GM21423 (cell line): ENCODE measurements around the gene ATXN7L2.
A peak's percentile ranks its signal among the peaks of the same experiment; 100 is the strongest.

Experiments used
- ATAC-seq: cut with Tn5 transposase; IDR thresholded peaks from one replicate; pipeline ENCODE4 v1.9.1; 2021; ENCODE audit warnings: mild to moderate bottlenecking, moderate library complexity; ENCODE audit not compliant: unreplicated experiment

ATXN7L2 gene

DNA sequence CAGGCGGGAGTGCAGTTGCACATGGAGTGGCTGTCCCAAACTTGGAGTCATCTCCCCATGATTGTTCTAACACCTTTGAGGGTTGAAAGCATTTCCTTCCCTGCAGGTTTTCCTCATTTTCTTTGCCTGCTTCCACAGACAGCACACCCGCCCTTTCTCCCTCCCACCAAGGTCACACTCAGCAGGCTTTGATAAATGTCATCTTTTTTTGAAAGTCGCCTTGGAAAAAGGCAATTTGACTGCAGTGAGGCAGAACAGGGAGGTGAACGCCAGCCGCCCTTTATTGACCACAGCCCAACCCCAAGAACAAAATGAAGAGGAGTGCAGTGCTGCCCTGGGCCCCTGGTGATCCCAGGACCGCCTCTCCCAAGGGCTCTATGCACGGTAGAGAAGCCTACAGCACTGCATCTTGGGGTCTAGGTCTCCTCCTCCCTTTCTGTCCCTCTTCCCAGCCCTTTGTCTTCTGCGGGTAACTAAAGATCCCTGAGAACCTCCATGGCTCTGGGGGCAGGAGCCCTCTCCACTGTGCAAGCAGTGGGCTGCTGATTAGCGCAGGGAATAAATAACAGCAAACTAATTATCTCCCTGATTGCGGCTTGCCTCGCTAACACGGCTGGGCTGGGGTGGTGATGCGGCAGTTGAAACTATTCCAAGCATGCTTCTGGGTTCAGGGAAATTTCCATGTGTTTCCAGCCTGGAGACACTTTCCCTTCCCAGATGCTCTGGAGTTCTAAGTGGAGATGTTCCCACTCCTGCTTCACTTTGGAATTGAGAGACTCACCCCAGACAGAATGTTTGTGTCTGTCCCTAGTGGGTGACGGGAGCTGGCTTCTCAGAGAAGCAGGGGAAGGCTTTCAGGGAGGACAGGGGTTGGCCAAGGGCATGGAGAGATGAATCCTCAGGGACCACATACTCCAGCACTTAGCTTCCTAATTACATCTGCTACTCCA is 37.6 kb downstream of the ATXN7L2 start:
- no peak for ATAC-seq

DNA sequence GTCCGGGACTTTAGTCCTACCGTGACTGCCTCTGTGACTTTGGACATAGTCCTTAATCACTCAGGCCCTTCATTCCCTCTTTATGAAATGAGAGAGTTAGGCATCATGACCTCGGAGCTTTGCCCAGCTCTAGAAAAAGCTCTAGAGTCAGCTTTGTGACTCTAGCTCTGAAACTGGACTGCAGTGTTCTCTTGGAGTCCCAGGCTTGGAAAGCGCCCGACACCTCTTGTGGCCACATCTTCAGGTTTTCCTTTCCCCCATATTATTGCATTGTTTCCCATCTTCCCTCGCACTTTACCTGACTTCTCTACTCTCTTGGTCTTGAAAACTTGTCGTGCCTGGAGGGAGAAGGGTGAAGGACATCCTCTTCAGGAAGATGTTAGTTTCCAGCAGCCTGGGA is 38.3 kb downstream of the ATXN7L2 start:
- ATAC-seq, result no peak

DNA sequence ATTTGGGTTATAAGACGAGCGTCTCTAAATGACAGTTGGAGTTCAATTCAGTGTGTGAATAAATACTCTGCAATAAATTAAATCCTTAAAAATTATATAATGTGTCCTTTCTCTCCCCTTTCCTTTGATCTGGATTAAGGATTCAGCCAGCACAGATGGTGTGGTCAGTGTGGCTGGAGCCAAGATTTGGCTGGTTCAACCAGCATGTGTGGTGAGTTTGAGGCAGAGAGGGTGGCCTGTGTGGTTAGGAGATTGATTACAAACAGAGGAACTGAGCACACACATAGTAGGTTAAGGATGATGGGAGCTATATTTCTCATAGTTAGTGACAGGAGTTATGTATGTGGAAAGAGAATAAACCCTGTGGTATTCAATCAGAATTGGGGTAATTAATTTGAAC is 40.0 kb downstream of the ATXN7L2 start:
- ATAC-seq, result no peak

- no peak for ATAC-seq
These were observed 43.5 kb downstream of the ATXN7L2 start for GRCh38 chr1:109527098-109527811.

- ATAC-seq, result no peak
These were observed 44.4 kb downstream of the ATXN7L2 start for GRCh38 chr1:109527846-109528695.

- ATAC-seq, result no peak
These were observed 45.0 kb downstream of the ATXN7L2 start for GRCh38 chr1:109528712-109529111.

- ATAC-seq, result no peak
These were observed 46.3 kb downstream of the ATXN7L2 start for GRCh38 chr1:109529881-109530456.

DNA sequence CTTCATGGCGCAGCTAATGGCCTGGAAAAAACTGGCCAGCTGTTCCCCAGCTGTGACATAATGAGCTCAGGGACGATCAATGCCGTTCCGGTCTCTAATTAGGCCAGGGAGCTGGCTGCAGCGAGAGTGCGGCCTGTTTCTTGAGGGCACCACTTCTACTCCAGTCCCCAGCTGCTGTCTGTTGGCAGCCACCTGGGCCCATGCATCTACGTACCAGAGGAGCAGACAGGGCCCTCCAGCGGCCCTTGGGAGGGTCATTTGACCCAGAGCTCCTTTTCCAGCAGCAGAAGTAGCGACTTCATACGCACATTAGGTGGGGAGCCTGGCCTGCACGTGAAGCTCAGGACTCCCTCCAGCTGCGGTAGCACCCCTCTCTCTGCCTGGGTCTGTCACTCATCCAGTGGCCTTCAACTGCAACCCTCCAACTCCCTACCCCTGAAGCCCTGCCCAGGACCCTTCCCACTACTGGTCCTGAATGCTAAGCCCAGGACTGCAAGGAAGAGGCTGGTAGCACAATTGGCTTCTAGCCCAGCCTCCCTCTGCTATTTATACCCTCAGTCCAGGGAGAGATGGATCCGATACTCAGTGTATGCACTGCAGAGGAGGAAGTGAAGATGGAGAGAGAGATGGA is 46.9 kb downstream of the ATXN7L2 start:
- no peak for ATAC-seq

DNA sequence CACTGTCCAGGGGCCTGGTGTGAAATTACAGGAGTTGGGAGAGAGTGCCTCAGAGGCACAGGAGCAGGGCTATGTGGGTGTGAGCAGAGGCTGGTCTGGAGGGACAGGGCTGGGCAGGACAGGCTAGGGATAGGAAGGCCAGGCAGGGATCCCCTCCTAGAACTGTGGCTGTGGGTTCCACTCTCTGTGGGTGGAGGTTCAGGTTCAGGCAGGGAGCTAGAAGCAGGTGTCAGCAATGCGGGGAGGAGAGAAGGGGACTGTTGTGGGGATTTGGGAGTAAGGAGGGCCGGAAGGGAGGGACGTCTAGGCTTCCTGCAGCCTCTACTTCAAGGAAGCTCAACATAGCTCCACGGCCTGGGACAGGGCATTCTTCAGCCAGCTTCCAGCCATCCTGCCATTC is 47.7 kb downstream of the ATXN7L2 start:
- ATAC-seq, result no peak

GRCh38 chr1:109531826-109532364 is 48.2 kb downstream of the ATXN7L2 start:
- no peak for ATAC-seq

- peak; percentile 71 for ATAC-seq
These were observed 48.8 kb downstream of the ATXN7L2 start for GRCh38 chr1:109532365-109533136.

- no peak for ATAC-seq
These were observed 50.7 kb downstream of the ATXN7L2 start for GRCh38 chr1:109534307-109534858.

DNA sequence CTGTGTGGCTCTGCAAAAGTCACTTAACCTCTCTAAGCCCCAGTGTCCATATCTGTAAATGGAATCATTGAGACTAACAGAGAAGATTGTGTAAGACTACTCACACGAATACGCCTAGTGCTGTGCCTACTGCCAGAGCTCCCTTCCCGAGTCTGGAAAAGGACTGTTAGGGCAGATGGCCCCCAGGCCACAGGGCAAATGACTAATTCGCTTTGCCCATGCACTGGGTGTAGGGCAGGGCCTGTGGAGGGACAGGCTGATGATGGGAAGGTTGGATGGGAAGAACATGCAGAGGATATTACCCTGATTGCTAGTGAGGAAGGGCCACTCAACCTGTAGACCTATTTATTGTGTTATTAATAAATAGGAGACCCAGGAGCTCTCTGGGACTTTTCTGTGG is 51.8 kb downstream of the ATXN7L2 start:
- no peak for ATAC-seq

DNA sequence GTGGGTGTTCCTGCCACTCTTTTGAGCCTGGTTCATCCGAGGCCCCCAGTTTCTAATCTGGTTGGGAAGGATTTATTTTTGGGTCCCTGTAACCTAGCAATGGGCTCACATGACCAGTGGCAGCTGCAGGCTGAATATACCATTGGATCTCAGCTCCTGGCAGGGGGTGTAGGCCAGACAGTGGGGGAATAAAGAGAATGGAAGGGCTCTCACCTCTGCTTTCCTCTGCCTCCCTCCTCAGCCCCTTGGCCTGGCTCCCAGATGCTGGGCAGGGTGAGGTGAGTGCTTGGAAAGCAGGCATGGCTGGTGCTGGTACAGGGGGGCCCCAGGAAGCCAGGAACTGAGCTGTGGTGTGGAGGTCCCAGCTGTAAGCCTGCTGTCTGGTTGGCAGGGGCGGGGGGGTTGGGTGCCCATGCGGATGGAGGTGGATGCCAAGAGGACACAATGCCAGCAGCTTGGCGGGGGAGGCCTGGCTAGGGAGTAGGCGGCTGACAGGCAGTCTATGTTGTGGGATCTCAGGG is 52.3 kb downstream of the ATXN7L2 start:
- no peak for ATAC-seq

DNA sequence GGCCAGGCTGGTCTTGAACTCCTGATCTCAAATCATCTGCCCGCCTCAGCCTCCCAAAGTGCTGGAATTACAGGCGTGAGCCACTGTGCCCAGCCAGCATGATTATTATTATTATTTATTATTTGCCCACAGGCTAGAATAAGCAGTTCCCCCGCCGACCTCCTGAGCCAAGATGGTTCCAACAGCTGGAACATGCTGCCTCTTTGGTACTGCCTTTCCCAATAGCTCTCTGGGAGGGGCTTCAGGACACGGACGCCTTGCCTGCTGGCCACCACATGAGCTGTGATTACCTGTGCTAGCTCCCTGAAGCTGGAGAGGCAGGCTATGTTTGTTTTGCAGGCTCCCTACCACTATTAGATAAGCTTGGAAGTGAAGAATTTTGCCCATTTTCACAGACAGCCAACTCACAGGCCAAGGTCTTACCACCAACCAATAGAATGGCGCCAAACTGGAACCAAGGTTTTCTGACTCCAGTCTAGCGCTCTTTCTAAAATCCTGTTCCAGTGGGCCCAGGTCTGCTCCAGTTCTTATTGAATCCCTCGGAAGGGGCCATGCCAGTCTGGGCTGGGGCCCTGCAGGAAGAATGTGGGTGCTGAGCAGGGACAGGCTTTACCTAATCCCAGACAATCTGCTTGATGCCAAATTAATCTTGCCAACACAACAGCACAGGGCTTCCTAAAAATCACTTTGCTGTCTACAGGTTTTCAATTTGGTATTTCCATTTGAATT is 53.9 kb downstream of the ATXN7L2 start:
- ATAC-seq, result no peak

GRCh38 chr1:109538827-109539555 is 55.3 kb downstream of the ATXN7L2 start:
- ATAC-seq, result no peak

- ATAC-seq, result no peak
These were observed 56.0 kb downstream of the ATXN7L2 start, which contains the start of gene GPR61 for GRCh38 chr1:109539676-109540075. GPR61 (plus strand) TSS chr1:109539872; CDS start chr1:109543023, 3,151 bp downstream.
